ENCODE results near the gene PARD3. TPM values are rescaled to one million over a fixed set of nuclear protein-coding genes. Genes with fewer than 3 reads are reported as not detected.

PARD3 gene
- total and polyA plus RNA-seq, 7 donors, result 20.2 to 84.4 (median 53.4) TPM

- Histone ChIP-seq H3K36me3 (ENCODE audit: insufficient read depth in 1 of 2, low read depth in 1 of 2) (no peaks in the 10 kb centered on the region), H3K4me1 (peaks cover 65% of the 10 kb centered on the region), H3K9me3 (no peaks in the 10 kb centered on the region), H3K4me3 (no peak overlapping the region), H3K27me3 (ENCODE audit: insufficient read depth in 3 of 3, low read length in 2 of 3) (no peaks in the 10 kb centered on the region), H3K27ac (peak overlapping the region; percentile 74)
- WGBS, 3 donors, result 13 to 25% (median 17%) methylated on average over 3 of the region's 3 CpGs
- TF ChIP-seq CTCF (IDR thresholded peaks at IDR 0.05), result no peak
- no peak for DNase-seq
- intact Hi-C loops (cut with DNase I), result no loop called here
- no peak for ATAC-seq
Observed at GRCh38 chr10:34781711-34782110, 33.4 kb downstream of the PARD3 start.

GRCh38 chr10:34780818-34781380 lies 34.2 kb downstream of the PARD3 start:
- no peak for TF ChIP-seq CTCF (IDR thresholded peaks at IDR 0.05)

GRCh38 chr10:34778237-34778636 lies 36.9 kb downstream of the PARD3 start:
- no peaks in the 10 kb centered on the region for H3K9me3 ChIP-seq
- ATAC-seq (no peak), DNase-seq (no peak)
- TF ChIP-seq CTCF (IDR thresholded peaks at IDR 0.05), result no peak
- H3K27ac ChIP-seq, result no peak overlapping the region
- intact Hi-C loops (cut with DNase I), result no loop called here
- H3K4me3 ChIP-seq, result no peak overlapping the region
- no peaks in the 10 kb centered on the region for H3K36me3 ChIP-seq (ENCODE audit: insufficient read depth in 1 of 2, low read depth in 1 of 2)
- H3K4me1 ChIP-seq, result peaks cover 68% of the 10 kb centered on the region
- 75 to 88% (median 81%) methylated on average over 3 of the region's 3 CpGs for WGBS, 3 donors
- no peaks in the 10 kb centered on the region for H3K27me3 ChIP-seq (ENCODE audit: insufficient read depth in 3 of 3, low read length in 2 of 3)

More at GRCh38 chr10:34780818-34781380, 34.2 kb downstream of the PARD3 start:
- Histone ChIP-seq H3K4me3 (peak overlapping the region; percentile 22), H3K9me3 (no peaks in the 10 kb centered on the region), H3K27me3 (ENCODE audit: insufficient read depth in 3 of 3, low read length in 2 of 3) (no peaks in the 10 kb centered on the region), H3K36me3 (ENCODE audit: insufficient read depth in 1 of 2, low read depth in 1 of 2) (no peaks in the 10 kb centered on the region), H3K27ac (peak overlapping the region; percentile 74), H3K4me1 (peaks cover 64% of the 10 kb centered on the region)
- intact Hi-C loops (cut with DNase I), result no loop called here
- 1 to 8% (median 3%) methylated on average over 11 of the region's 11 CpGs for WGBS, 3 donors
- DNase-seq, result peak; percentile 50 to 89
- ATAC-seq, result peak; percentile 92 to 97 (median 94)

- WGBS, 3 donors, result 61 to 65% (median 63%) methylated on average over 2 of the region's 2 CpGs
- no peaks in the 10 kb centered on the region for H3K36me3 ChIP-seq (ENCODE audit: insufficient read depth in 1 of 2, low read depth in 1 of 2)
- no peak overlapping the region for H3K4me3 ChIP-seq
- H3K27me3 ChIP-seq (ENCODE audit: insufficient read depth in 3 of 3, low read length in 2 of 3), result no peaks in the 10 kb centered on the region
- no peak for ATAC-seq
- no peak for TF ChIP-seq CTCF (IDR thresholded peaks at IDR 0.05)
- no peaks in the 10 kb centered on the region for H3K9me3 ChIP-seq
- no peak for DNase-seq
- H3K4me1 ChIP-seq, result peaks cover 61% of the 10 kb centered on the region
- intact Hi-C loops (cut with DNase I), result no loop called here
- H3K27ac ChIP-seq, result no peak overlapping the region
Observed at GRCh38 chr10:34776090-34776690, 38.9 kb downstream of the PARD3 start.
